Loucy (cell line): ENCODE results near the gene HPS1.

Source experiments
- EZH2phosphoT487 ChIP-seq: fragments of 200-600 bp; IDR thresholded peaks from 2 replicates; pipeline ENCODE4 v1.6.1; 2018; ENCODE audit warnings: antibody characterized with exemption, mild to moderate bottlenecking, moderate library complexity, borderline replicate concordance
- TF ChIP-seq, protein P1 (sequence below): fragments of 200-600 bp; sonication (generic); conservative IDR thresholded peaks from 2 replicates; pipeline ENCODE4 v1.5.1; 2014; ENCODE audit warnings: mild to moderate bottlenecking, antibody characterized with exemption, low read length

DNA sequence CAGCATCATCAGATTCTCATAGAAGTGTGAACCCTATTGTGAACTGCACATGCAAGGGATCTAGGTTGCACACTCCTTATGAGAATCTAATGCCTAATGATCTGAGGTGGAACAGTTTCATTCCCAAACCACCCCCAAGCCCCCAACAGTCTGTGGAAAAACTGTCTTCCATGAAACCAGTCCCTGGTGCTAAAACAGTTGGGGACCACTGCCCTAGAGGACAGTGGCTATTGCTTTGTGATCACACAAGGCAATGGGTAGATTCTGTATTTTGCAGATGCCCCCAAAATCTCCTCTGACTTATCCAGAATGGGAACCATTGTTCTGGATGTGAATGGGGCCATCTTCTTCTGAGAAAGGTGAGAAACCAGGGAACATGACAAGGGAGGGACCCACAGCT is 31.1 kb upstream of the HPS1 start:
- TF ChIP-seq, protein P1, sequence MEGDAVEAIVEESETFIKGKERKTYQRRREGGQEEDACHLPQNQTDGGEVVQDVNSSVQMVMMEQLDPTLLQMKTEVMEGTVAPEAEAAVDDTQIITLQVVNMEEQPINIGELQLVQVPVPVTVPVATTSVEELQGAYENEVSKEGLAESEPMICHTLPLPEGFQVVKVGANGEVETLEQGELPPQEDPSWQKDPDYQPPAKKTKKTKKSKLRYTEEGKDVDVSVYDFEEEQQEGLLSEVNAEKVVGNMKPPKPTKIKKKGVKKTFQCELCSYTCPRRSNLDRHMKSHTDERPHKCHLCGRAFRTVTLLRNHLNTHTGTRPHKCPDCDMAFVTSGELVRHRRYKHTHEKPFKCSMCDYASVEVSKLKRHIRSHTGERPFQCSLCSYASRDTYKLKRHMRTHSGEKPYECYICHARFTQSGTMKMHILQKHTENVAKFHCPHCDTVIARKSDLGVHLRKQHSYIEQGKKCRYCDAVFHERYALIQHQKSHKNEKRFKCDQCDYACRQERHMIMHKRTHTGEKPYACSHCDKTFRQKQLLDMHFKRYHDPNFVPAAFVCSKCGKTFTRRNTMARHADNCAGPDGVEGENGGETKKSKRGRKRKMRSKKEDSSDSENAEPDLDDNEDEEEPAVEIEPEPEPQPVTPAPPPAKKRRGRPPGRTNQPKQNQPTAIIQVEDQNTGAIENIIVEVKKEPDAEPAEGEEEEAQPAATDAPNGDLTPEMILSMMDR, result no peak
- no peak for TF ChIP-seq EZH2phosphoT487
